Ovary (tissue), 3 donors: ENCODE results near the gene HECTD1.

Source experiments
- CTCF ChIP-seq, 3 donors: fragments of 450-650 bp in 2 of 3; fragments of 200-600 bp in 1 of 3; IDR thresholded peaks; one replicate each; pipeline versions ENCODE4 v1.5.1 to v1.8.0; 2016 to 2022; ENCODE audit warnings: antibody characterized with exemption in 3 of 3, mild to moderate bottlenecking in 1 of 3
- EP300 ChIP-seq: sonication (generic); formaldehyde crosslinking; IDR thresholded peaks from one replicate; pipeline ENCODE4 v1.6.1; 2017; ENCODE audit warnings: antibody characterized with exemption
- POLR2A ChIP-seq: fragments of 450-650 bp; IDR thresholded peaks from one replicate; pipeline ENCODE4 v1.6.1; 2017; ENCODE audit warnings: antibody characterized with exemption, mild to moderate bottlenecking, moderate library complexity
- donor health status: DM: no; HTN: no; CAD: no.

GRCh38 chr14:31188744-31189143, 18.8 kb downstream of the HECTD1 start:
- no peak for TF ChIP-seq CTCF (IDR thresholded peaks at IDR 0.05)
- TF ChIP-seq EP300: no peak
- no peak for TF ChIP-seq POLR2A
